Suprapubic skin (tissue), 4 donors: ENCODE measurements around the gene DSG3. TPM values are rescaled to one million over a fixed set of nuclear protein-coding genes. Genes with fewer than 3 reads are reported as not detected.

Experiments used
- DNase-seq, 2 donors: peaks; one replicate each; pipeline ENCODE4 v3.0.0-alpha.2; 2019; ENCODE audit warnings: low spot score in 2 of 2
- H3K27ac ChIP-seq: fragments of 200-600 bp; sonication (generic); one replicate; pipeline ENCODE4 v1.5.1; 2019
- H3K27me3 ChIP-seq: fragments of 200-600 bp; sonication (generic); one replicate; pipeline ENCODE4 v1.5.1; 2019
- H3K36me3 ChIP-seq: fragments of 200-600 bp; sonication (generic); one replicate; pipeline ENCODE4 v1.5.1; 2019
- H3K4me1 ChIP-seq: fragments of 200-600 bp; sonication (generic); one replicate; pipeline ENCODE4 v1.5.1; 2019
- H3K4me3 ChIP-seq: fragments of 200-600 bp; sonication (generic); one replicate; pipeline ENCODE4 v1.5.1; 2019; ENCODE audit warnings: mild to moderate bottlenecking
- H3K9me3 ChIP-seq: fragments of 200-600 bp; sonication (generic); one replicate; pipeline ENCODE4 v1.5.1; 2019
- EP300 ChIP-seq: sonication (generic); formaldehyde crosslinking; IDR thresholded peaks from one replicate; pipeline ENCODE4 v1.6.1; 2017; ENCODE audit warnings: antibody characterized with exemption
- POLR2A ChIP-seq, 2 donors: fragments of 450-650 bp; IDR thresholded peaks; one replicate each; pipeline ENCODE4 v1.6.1; 2017; ENCODE audit warnings: antibody characterized with exemption in 2 of 2, mild to moderate bottlenecking in 2 of 2, moderate library complexity in 2 of 2
- POLR2AphosphoS5 ChIP-seq, 3 donors: sonication (generic); formaldehyde crosslinking; IDR thresholded peaks; one replicate each; pipeline ENCODE4 v1.6.1; 2017; ENCODE audit warnings: antibody characterized with exemption in 3 of 3
- WGBS: methylation state at CpG from one replicate; pipeline ENCODE4 v1.1.5; 2018; 5-methylcytosine and 5-hydroxymethylcytosine counted together
- total RNA-seq, 4 donors: library from RNA; depleted of rRNA; stranded (reverse); fragments of >200 nt; gene quantifications; one replicate each; pipeline ENCODE4 v1.1.0, GENCODE V29; 2016
- TF ChIP-seq, protein P1 (sequence below), 2 donors: fragments of 200-600 bp in 1 of 2; fragments of 450-650 bp in 1 of 2; sonication (generic) in 1 of 2; IDR thresholded peaks; one replicate each; pipeline ENCODE4 v1.5.1; 2016 to 2019; ENCODE audit warnings: antibody characterized with exemption in 2 of 2, mild to moderate bottlenecking in 1 of 2, moderate library complexity in 1 of 2

The DSG3 gene
- total RNA-seq, 4 donors from 2014 or later, result 81.8 to 223 (median 168) TPM

GRCh38 chr18:31454066-31454708 is 6.6 kb downstream of the DSG3 start:
- 59% methylated on average over 3 of the region's 3 CpGs for WGBS
- H3K9me3 ChIP-seq, result no peaks in the 10 kb centered on the region
- no peaks in the 10 kb centered on the region for H3K36me3 ChIP-seq
- TF ChIP-seq POLR2AphosphoS5 (IDR thresholded peaks at IDR 0.05) (no peak), POLR2A (IDR thresholded peaks at IDR 0.05) (no peak), EP300 (no peak)
- TF ChIP-seq, protein P1, sequence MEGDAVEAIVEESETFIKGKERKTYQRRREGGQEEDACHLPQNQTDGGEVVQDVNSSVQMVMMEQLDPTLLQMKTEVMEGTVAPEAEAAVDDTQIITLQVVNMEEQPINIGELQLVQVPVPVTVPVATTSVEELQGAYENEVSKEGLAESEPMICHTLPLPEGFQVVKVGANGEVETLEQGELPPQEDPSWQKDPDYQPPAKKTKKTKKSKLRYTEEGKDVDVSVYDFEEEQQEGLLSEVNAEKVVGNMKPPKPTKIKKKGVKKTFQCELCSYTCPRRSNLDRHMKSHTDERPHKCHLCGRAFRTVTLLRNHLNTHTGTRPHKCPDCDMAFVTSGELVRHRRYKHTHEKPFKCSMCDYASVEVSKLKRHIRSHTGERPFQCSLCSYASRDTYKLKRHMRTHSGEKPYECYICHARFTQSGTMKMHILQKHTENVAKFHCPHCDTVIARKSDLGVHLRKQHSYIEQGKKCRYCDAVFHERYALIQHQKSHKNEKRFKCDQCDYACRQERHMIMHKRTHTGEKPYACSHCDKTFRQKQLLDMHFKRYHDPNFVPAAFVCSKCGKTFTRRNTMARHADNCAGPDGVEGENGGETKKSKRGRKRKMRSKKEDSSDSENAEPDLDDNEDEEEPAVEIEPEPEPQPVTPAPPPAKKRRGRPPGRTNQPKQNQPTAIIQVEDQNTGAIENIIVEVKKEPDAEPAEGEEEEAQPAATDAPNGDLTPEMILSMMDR (IDR thresholded peaks at IDR 0.05), result no peak
- peak overlapping the region; percentile 62 for H3K27ac ChIP-seq
- no peak overlapping the region for H3K4me3 ChIP-seq
- no peaks in the 10 kb centered on the region for H3K27me3 ChIP-seq
- peaks cover 13% of the 10 kb centered on the region for H3K4me1 ChIP-seq
- DNase-seq, result no peak

DNA sequence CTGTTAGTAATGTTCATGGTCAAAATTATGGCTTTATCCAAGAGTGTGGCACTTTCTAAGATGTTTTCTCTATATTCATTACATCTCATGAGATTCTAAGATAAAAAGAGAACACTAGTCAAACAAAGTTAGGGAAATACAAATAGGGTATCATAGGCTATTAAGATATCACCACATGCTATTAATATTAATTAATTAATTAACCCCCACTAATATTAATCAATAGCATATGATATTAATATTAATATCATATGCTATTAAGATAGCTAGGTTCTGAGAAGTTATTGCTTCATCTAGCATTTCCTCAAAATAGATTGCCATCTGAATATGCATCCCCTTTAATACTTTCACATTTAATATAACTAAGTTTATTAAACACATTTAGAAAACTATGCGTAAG is 22.1 kb downstream of the DSG3 start:
- Histone ChIP-seq H3K27me3 (no peaks in the 10 kb centered on the region), H3K4me1 (no peaks in the 10 kb centered on the region), H3K36me3 (peaks cover 41% of the 10 kb centered on the region), H3K4me3 (no peak overlapping the region), H3K27ac (no peak overlapping the region), H3K9me3 (no peaks in the 10 kb centered on the region)
- no peak for TF ChIP-seq POLR2A (IDR thresholded peaks at IDR 0.05)
- TF ChIP-seq, protein P1 (IDR thresholded peaks at IDR 0.05), result no peak
- TF ChIP-seq EP300, result no peak
- no peak for TF ChIP-seq POLR2AphosphoS5 (IDR thresholded peaks at IDR 0.05)
- whole genome bisulfite sequencing, result 91% methylated on average over 1 of the region's 1 CpG
- no peak for DNase-seq

- H3K27ac ChIP-seq, result no peak overlapping the region
- no peak for DNase-seq
- no peaks in the 10 kb centered on the region for H3K9me3 ChIP-seq
- 91% methylated on average over 10 of the region's 10 CpGs for WGBS
- H3K27me3 ChIP-seq, result no peaks in the 10 kb centered on the region
- no peak overlapping the region for H3K4me3 ChIP-seq
- peaks cover 11% of the 10 kb centered on the region for H3K4me1 ChIP-seq
- H3K36me3 ChIP-seq, result peaks cover 26% of the 10 kb centered on the region
- no peak for TF ChIP-seq POLR2A (IDR thresholded peaks at IDR 0.05)
- TF ChIP-seq, protein P1 (IDR thresholded peaks at IDR 0.05), result no peak
- TF ChIP-seq POLR2AphosphoS5 (IDR thresholded peaks at IDR 0.05), result no peak
Observed at GRCh38 chr18:31478688-31479087, 31.1 kb downstream of the DSG3 start.

GRCh38 chr18:31482051-31482450 is 34.5 kb downstream of the DSG3 start:
- H3K4me1 ChIP-seq, result peaks cover 19% of the 10 kb centered on the region
- no peaks in the 10 kb centered on the region for H3K9me3 ChIP-seq
- no peaks in the 10 kb centered on the region for H3K36me3 ChIP-seq
- TF ChIP-seq, protein P1 (IDR thresholded peaks at IDR 0.05), result no peak
- TF ChIP-seq POLR2AphosphoS5 (IDR thresholded peaks at IDR 0.05) (no peak), POLR2A (IDR thresholded peaks at IDR 0.05) (no peak), EP300 (no peak)
- H3K4me3 ChIP-seq, result no peak overlapping the region
- WGBS, result 40% methylated on average over 1 of the region's 1 CpG
- H3K27ac ChIP-seq, result no peak overlapping the region
- no peak for DNase-seq
- H3K27me3 ChIP-seq, result no peaks in the 10 kb centered on the region

GRCh38 chr18:31483396-31483795 is 35.9 kb downstream of the DSG3 start:
- H3K9me3 ChIP-seq, result no peaks in the 10 kb centered on the region
- H3K27ac ChIP-seq, result no peak overlapping the region
- no peak overlapping the region for H3K4me3 ChIP-seq
- peaks cover 19% of the 10 kb centered on the region for H3K4me1 ChIP-seq
- DNase-seq, result no peak
- TF ChIP-seq, protein P1 (IDR thresholded peaks at IDR 0.05), result no peak
- TF ChIP-seq POLR2AphosphoS5 (IDR thresholded peaks at IDR 0.05), result no peak
- TF ChIP-seq EP300, result no peak
- TF ChIP-seq POLR2A (IDR thresholded peaks at IDR 0.05), result no peak
- 75% methylated on average over 2 of the region's 2 CpGs for WGBS
- H3K36me3 ChIP-seq, result no peaks in the 10 kb centered on the region
- no peaks in the 10 kb centered on the region for H3K27me3 ChIP-seq
